Measurements from ENCODE around the gene CHCHD1.
"Not testable (repeated sequence)": the region's sequence is repeated elsewhere in the genome, so short reads cannot be mapped to it uniquely, and the experiment has no call there.

Gene CHCHD1

DNA sequence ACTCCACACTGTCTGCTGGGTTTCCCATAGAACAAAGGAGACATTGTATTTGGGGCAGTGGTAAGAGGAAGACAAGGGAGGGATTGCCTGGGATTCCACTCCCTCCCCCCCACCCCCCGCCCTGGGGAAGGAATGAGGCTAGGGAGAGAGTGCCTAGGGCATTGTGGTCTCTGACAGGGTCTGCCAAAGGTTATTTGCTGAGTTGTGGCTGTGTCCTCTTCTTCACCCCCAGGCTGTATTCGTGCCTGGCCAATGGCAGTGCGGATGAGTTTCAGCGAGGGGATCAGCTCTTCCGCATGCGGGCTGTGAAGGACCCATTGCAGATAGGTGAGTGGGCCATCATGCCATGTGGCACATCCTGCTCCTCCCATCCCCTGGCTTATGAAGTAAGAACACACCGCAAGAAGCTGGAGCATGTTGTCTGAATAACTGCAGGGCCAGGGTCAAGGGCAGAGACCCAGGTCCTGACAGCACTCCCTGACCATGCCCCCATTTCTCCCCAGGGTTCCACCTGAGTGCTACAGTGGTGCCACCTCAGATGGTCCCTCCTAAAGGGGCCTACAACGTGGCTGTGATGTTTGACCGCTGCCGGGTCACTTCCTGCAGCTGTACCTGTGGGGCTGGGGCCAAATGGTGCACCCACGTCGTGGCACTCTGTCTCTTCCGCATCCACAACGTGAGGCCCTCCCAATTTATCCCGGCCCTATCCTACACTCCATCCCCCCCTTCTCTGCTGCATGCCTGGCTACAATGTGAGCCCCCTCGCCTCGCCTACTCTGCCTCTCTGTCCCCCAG is 7.2 kb downstream of the CHCHD1 start:
- ATAC-seq (replicated peaks; ENCODE audit: extremely low read depth, poor library complexity, severe bottlenecking) (no peak), DNase-seq (ENCODE audit: low spot score in 2 of 2) (no peak)
- Mint-ChIP-seq H3K27me3 (no peaks in the 10 kb centered on the region), H3K36me3 (ENCODE audit: insufficient read depth) (peaks cover 41% of the 10 kb centered on the region), H3K4me3 (no peak overlapping the region), H3K4me1 (peaks cover 26% of the 10 kb centered on the region), H3K9me3 (no peaks in the 10 kb centered on the region), H3K27ac (ENCODE audit: low read depth) (peak overlapping the region; percentile 60)

DNA sequence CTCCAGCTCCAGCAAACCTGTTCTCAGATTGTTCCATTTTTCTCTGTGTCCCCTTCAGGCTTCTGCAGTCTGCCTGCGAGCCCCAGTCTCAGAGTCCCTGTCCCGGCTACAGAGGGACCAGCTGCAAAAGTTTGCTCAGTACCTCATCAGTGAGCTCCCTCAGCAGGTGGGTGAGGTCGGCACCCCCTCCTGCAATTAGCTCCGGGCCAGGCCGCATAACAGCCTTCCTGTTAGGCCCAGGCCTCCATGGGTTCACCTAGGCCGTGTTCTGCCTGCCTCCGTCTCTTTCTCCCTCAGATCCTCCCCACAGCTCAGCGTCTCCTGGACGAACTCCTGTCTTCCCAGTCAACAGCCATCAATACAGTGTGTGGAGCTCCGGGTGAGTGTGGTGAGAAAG is 7.8 kb downstream of the CHCHD1 start:
- H3K9me3 Mint-ChIP-seq, result no peaks in the 10 kb centered on the region
- H3K27ac Mint-ChIP-seq (ENCODE audit: low read depth), result peak overlapping the region; percentile 60
- peaks cover 44% of the 10 kb centered on the region for H3K36me3 Mint-ChIP-seq (ENCODE audit: insufficient read depth)
- ATAC-seq (replicated peaks; ENCODE audit: extremely low read depth, poor library complexity, severe bottlenecking), result no peak
- DNase-seq (ENCODE audit: low spot score in 2 of 2), result no peak
- H3K27me3 Mint-ChIP-seq, result no peaks in the 10 kb centered on the region
- H3K4me3 Mint-ChIP-seq, result no peak overlapping the region
- H3K4me1 Mint-ChIP-seq, result peaks cover 26% of the 10 kb centered on the region

DNA sequence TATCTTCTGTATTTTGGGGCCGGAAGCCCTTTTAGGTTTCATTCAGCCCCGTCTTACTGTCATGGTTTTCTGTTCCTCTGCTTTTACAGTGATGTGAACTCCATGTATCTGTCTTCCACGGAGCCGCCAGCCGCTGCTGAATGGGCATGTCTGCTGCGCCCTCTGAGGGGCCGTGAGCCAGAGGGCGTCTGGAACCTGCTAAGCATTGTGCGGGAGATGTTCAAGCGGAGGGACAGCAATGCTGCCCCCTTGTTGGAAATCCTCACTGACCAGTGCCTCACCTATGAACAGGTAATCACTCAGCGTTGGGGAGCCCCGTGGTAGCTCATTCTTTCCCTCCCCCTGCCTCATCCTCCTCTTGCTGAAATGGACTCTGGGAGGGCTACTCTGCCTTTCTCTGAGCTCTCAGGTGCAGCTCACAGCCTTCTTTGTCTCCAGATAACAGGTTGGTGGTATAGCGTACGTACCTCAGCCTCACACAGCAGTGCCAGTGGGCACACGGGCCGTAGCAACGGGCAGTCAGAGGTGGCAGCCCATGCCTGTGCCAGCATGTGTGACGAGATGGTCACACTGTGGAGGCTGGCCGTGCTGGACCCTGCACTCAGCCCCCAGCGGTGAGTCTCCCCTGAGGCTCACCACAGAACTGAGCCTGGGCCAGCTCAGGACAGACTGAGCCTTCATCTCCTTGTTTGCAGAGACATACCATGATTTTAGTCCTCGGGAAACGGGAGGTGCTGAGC is 9.2 kb downstream of the CHCHD1 start:
- Mint-ChIP-seq H3K9me3 (no peaks in the 10 kb centered on the region), H3K4me3 (no peak overlapping the region), H3K4me1 (peaks cover 16% of the 10 kb centered on the region), H3K27me3 (no peaks in the 10 kb centered on the region), H3K36me3 (ENCODE audit: insufficient read depth) (peaks cover 46% of the 10 kb centered on the region), H3K27ac (ENCODE audit: low read depth) (no peak overlapping the region)
- ATAC-seq (replicated peaks; ENCODE audit: extremely low read depth, poor library complexity, severe bottlenecking), result no peak
- no peak for DNase-seq (ENCODE audit: low spot score in 2 of 2)

- no peak for DNase-seq (ENCODE audit: low spot score in 2 of 2)
- Mint-ChIP-seq H3K9me3 (no peaks in the 10 kb centered on the region), H3K4me1 (peaks cover 10% of the 10 kb centered on the region), H3K27ac (ENCODE audit: low read depth) (no peak overlapping the region), H3K4me3 (no peak overlapping the region), H3K36me3 (ENCODE audit: insufficient read depth) (peaks cover 48% of the 10 kb centered on the region), H3K27me3 (no peaks in the 10 kb centered on the region)
- no peak for ATAC-seq (replicated peaks; ENCODE audit: extremely low read depth, poor library complexity, severe bottlenecking)
Observed at GRCh38 chr10:73791871-73792400, 10.1 kb downstream of the CHCHD1 start.

- H3K4me3 Mint-ChIP-seq, result no peak overlapping the region
- ATAC-seq (replicated peaks; ENCODE audit: extremely low read depth, poor library complexity, severe bottlenecking), result no peak
- DNase-seq (ENCODE audit: low spot score in 2 of 2), result no peak
- peaks cover 15% of the 10 kb centered on the region for H3K4me1 Mint-ChIP-seq
- peaks cover 56% of the 10 kb centered on the region for H3K36me3 Mint-ChIP-seq (ENCODE audit: insufficient read depth)
- peak overlapping the region; percentile 67 for H3K27ac Mint-ChIP-seq (ENCODE audit: low read depth)
- H3K27me3 Mint-ChIP-seq, result no peaks in the 10 kb centered on the region
- no peaks in the 10 kb centered on the region for H3K9me3 Mint-ChIP-seq
Observed at GRCh38 chr10:73793456-73793855, 11.6 kb downstream of the CHCHD1 start.

DNA sequence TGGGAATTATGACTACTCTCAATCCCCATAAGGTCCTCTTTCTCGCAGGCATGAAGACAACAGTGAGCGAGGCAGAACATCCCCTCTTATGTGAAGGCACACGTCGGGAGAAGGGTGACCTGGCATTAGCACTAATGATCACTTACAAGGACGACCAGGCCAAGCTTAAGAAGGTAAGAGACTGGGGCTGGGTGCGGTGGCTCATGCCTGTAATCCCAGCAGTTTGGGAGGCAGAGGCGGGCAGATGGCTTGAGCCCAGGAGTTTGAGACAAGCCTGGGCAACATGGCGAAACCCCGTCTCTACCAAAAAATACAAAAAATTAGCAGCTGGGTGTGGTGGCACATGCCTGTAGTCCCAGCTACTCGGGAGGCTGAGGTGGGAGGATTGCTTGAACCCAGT is 13.6 kb downstream of the CHCHD1 start:
- not testable (repeated sequence) for DNase-seq (ENCODE audit: low spot score in 2 of 2)
- H3K27ac Mint-ChIP-seq (ENCODE audit: low read depth), result peak overlapping the region; percentile 59

DNA sequence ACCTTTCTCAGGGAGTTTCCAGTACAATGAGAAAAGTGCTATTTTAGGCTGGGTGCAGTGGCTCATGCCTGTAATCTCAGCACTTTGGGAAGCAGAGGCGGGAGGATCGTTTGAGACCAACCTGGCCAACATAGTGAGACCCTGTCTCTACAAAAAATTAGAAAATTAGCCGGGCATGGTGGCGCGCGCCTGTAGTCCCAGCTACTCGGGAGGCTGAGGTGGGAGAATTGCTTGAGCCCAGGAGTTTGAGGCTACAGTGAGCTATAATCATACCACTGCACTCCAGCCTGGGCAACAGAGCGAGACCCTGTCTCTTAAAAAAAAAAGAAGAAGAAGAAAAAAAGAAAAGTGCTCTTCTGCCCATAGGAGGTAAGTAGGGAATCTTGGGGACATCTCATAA is 14.2 kb downstream of the CHCHD1 start:
- DNase-seq (ENCODE audit: low spot score in 2 of 2); H3K4me3 Mint-ChIP-seq; H3K9me3 Mint-ChIP-seq; ATAC-seq (replicated peaks; ENCODE audit: extremely low read depth, poor library complexity, severe bottlenecking); H3K27me3 Mint-ChIP-seq: not testable (repeated sequence)
- Mint-ChIP-seq H3K27ac (ENCODE audit: low read depth) (peak overlapping the region; percentile 59), H3K4me1 (peaks cover 15% of the 10 kb centered on the region), H3K36me3 (ENCODE audit: insufficient read depth) (peaks cover 57% of the 10 kb centered on the region)

More for the DNA sequence above, 13.6 kb downstream of the CHCHD1 start:
- not testable (repeated sequence) for H3K9me3 Mint-ChIP-seq; H3K27me3 Mint-ChIP-seq; H3K4me3 Mint-ChIP-seq; ATAC-seq (replicated peaks; ENCODE audit: extremely low read depth, poor library complexity, severe bottlenecking)
- H3K36me3 Mint-ChIP-seq (ENCODE audit: insufficient read depth), result peaks cover 58% of the 10 kb centered on the region
- H3K4me1 Mint-ChIP-seq, result peaks cover 15% of the 10 kb centered on the region

GRCh38 chr10:73796766-73797165 is 14.9 kb downstream of the CHCHD1 start:
- no peaks in the 10 kb centered on the region for H3K27me3 Mint-ChIP-seq
- ATAC-seq (replicated peaks; ENCODE audit: extremely low read depth, poor library complexity, severe bottlenecking), result no peak
- no peak overlapping the region for H3K4me3 Mint-ChIP-seq
- no peaks in the 10 kb centered on the region for H3K9me3 Mint-ChIP-seq
- peaks cover 59% of the 10 kb centered on the region for H3K36me3 Mint-ChIP-seq (ENCODE audit: insufficient read depth)
- no peak for DNase-seq (ENCODE audit: low spot score in 2 of 2)
- H3K27ac Mint-ChIP-seq (ENCODE audit: low read depth), result no peak overlapping the region
- H3K4me1 Mint-ChIP-seq, result peaks cover 15% of the 10 kb centered on the region

- H3K4me1 Mint-ChIP-seq, result peaks cover 15% of the 10 kb centered on the region
- peak overlapping the region; percentile 53 for H3K27ac Mint-ChIP-seq (ENCODE audit: low read depth)
- DNase-seq (ENCODE audit: low spot score in 2 of 2) (no peak), ATAC-seq (replicated peaks; ENCODE audit: extremely low read depth, poor library complexity, severe bottlenecking) (no peak)
- no peaks in the 10 kb centered on the region for H3K9me3 Mint-ChIP-seq
- H3K27me3 Mint-ChIP-seq, result no peaks in the 10 kb centered on the region
- H3K36me3 Mint-ChIP-seq (ENCODE audit: insufficient read depth), result peaks cover 61% of the 10 kb centered on the region
- H3K4me3 Mint-ChIP-seq, result no peak overlapping the region
Observed at GRCh38 chr10:73797324-73798025, 15.6 kb downstream of the CHCHD1 start.

DNA sequence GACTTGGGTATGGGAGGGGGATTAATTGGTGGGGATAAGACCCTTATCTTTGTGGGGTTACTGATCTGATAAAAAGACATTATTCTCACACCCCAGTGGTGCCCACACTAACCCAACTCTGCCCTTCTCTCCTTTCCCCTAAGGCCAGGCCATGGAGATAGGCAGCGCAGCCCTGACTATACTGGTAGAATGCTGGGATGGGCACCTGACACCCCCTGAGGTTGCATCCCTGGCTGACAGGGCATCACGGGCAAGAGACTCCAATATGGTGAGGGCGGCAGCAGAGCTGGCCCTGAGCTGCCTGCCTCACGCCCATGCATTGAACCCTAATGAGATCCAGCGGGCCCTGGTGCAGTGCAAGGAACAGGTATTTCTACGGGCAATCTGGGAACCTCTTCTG is 16.2 kb downstream of the CHCHD1 start:
- H3K9me3 Mint-ChIP-seq, result no peaks in the 10 kb centered on the region
- no peak overlapping the region for H3K4me3 Mint-ChIP-seq
- no peak for ATAC-seq (replicated peaks; ENCODE audit: extremely low read depth, poor library complexity, severe bottlenecking)
- peak overlapping the region; percentile 53 for H3K27ac Mint-ChIP-seq (ENCODE audit: low read depth)
- H3K27me3 Mint-ChIP-seq, result no peaks in the 10 kb centered on the region
- H3K4me1 Mint-ChIP-seq, result peaks cover 16% of the 10 kb centered on the region
- no peak for DNase-seq (ENCODE audit: low spot score in 2 of 2)
- peaks cover 65% of the 10 kb centered on the region for H3K36me3 Mint-ChIP-seq (ENCODE audit: insufficient read depth)

- no peak overlapping the region for H3K27ac Mint-ChIP-seq (ENCODE audit: low read depth)
- no peaks in the 10 kb centered on the region for H3K27me3 Mint-ChIP-seq
- H3K4me3 Mint-ChIP-seq, result no peak overlapping the region
- ATAC-seq (replicated peaks; ENCODE audit: extremely low read depth, poor library complexity, severe bottlenecking) (no peak), DNase-seq (ENCODE audit: low spot score in 2 of 2) (no peak)
- H3K4me1 Mint-ChIP-seq, result peaks cover 20% of the 10 kb centered on the region
- peaks cover 70% of the 10 kb centered on the region for H3K36me3 Mint-ChIP-seq (ENCODE audit: insufficient read depth)
- no peaks in the 10 kb centered on the region for H3K9me3 Mint-ChIP-seq
Observed at GRCh38 chr10:73798927-73799560, 17.2 kb downstream of the CHCHD1 start.

- Mint-ChIP-seq H3K9me3 (no peaks in the 10 kb centered on the region), H3K36me3 (ENCODE audit: insufficient read depth) (peaks cover 71% of the 10 kb centered on the region), H3K4me3 (no peak overlapping the region), H3K27ac (ENCODE audit: low read depth) (peak overlapping the region; percentile 19), H3K4me1 (peaks cover 20% of the 10 kb centered on the region), H3K27me3 (no peaks in the 10 kb centered on the region)
- ATAC-seq (replicated peaks; ENCODE audit: extremely low read depth, poor library complexity, severe bottlenecking) (no peak), DNase-seq (ENCODE audit: low spot score in 2 of 2) (no peak)
Observed at GRCh38 chr10:73799899-73800559, 18.2 kb downstream of the CHCHD1 start.
